ENCODE results near the gene AFF2. TPM values are rescaled to one million over a fixed set of nuclear protein-coding genes. Genes with fewer than 3 reads are reported as not detected.

AFF2 gene
- polyA plus RNA-seq, 1 of the 3 experiments (the other 2 are of a cell fraction): not detected

DNA sequence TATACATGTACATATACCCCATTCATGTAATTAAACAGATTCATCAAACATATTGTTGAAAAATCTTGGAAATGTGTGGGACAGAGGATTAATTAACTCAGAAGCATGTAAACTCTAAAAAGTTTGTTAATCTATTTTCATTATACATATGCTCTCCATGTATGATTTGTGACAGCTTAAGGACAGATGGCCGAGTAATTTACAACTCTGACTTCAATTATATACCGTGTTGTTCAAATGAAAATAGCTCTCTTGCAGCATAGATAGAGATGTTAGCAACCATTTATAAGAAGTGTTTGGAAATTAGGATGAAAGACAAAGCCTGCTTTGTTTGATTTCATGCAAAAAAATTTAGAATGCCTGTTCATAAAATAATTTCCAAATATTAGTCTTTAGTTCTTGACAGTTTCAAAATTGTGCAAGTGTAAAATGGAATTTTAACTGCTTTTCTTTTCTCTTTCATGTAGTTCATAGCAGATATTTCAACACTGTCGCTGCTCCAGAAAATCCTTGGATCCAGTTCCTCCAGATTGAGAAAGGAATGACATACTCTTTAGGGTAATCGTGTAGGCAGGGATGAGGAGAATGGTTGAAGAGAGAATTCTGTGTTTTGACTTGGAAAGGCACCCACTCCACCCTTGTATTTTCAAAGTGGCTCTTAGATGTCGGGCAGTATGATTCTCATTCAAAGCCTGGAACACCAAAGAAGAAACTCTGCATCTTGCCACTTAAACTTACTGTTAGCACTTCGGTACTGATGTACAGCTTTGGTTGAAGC lies 23.1 kb downstream of the AFF2 start:
- TF ChIP-seq GABPA (IDR thresholded peaks at IDR 0.05; ENCODE audit: low read depth) (no peak), FOXJ3 (CRISPR knock-in tag; IDR thresholded peaks at IDR 0.05) (no peak), RFX5 (IDR thresholded peaks at IDR 0.05; ENCODE audit: low read length) (no peak), CHD2 (IDR thresholded peaks at IDR 0.05; ENCODE audit: low read length, partially characterized antibody) (no peak), NFIC (IDR thresholded peaks at IDR 0.05; ENCODE audit: borderline replicate concordance) (no peak), EP300 (IDR thresholded peaks at IDR 0.05; ENCODE audit: borderline replicate concordance in 1 of 2, low read depth in 1 of 2, low read length in 1 of 2) (no peak), RAD21 (IDR thresholded peaks at IDR 0.05; ENCODE audit: low read length) (no peak), GATA2 (CRISPR knock-in tag; IDR thresholded peaks at IDR 0.05) (no peak), EZH2phosphoT487 (IDR thresholded peaks at IDR 0.05; ENCODE audit: borderline replicate concordance, low read depth) (no peak), RCOR1 (IDR thresholded peaks at IDR 0.05; ENCODE audit: low read length) (no peak), FOSL2 (IDR thresholded peaks at IDR 0.05; ENCODE audit: borderline replicate concordance, low read depth) (no peak), YY1 (IDR thresholded peaks at IDR 0.05; ENCODE audit: low read depth) (no peak)
- TF ChIP-seq, protein P1, sequence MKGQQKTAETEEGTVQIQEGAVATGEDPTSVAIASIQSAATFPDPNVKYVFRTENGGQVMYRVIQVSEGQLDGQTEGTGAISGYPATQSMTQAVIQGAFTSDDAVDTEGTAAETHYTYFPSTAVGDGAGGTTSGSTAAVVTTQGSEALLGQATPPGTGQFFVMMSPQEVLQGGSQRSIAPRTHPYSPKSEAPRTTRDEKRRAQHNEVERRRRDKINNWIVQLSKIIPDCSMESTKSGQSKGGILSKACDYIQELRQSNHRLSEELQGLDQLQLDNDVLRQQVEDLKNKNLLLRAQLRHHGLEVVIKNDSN (IDR thresholded peaks at IDR 0.05; ENCODE audit: borderline replicate concordance, low read depth): no peak
- TF ChIP-seq, protein P2, sequence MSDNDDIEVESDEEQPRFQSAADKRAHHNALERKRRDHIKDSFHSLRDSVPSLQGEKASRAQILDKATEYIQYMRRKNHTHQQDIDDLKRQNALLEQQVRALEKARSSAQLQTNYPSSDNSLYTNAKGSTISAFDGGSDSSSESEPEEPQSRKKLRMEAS (IDR thresholded peaks at IDR 0.05; ENCODE audit: low read depth): no peak
- H2AFZ ChIP-seq (ENCODE audit: low read depth): no peak overlapping the region
- H3K9me3 ChIP-seq: no peaks in the 10 kb centered on the region
- ChIA-PET CTCF (no interaction called here), POLR2A (no interaction called here)
- no peaks in the 10 kb centered on the region for H3K79me2 ChIP-seq (ENCODE audit: insufficient read depth)
- H3K27me3 ChIP-seq (ENCODE audit: insufficient read depth): no peaks in the 10 kb centered on the region
- H3K4me1 ChIP-seq (ENCODE audit: control insufficient read depth in 1 of 2, insufficient read depth in 2 of 2, low read depth in 1 of 2, low read length in 1 of 2): no peaks in the 10 kb centered on the region
- H3K27ac ChIP-seq (ENCODE audit: low read depth in 2 of 2, low read length in 1 of 2): no peak overlapping the region
- no peaks in the 10 kb centered on the region for H3K36me3 ChIP-seq (replicated peaks in 1 of 2; ENCODE audit: control insufficient read depth in 1 of 2, insufficient read depth in 2 of 2, low read length in 1 of 2)
- no peaks in the 10 kb centered on the region for H3K9me2 ChIP-seq
- under 1% methylated on average over 6 of the region's 6 CpGs for WGBS (ENCODE audit: low lambda C conversion rate)
- no peak overlapping the region for H3K4me3 ChIP-seq (ENCODE audit: low read depth in 2 of 2, low read length in 1 of 2)
- no peak overlapping the region for H3K4me2 ChIP-seq
- no peaks in the 10 kb centered on the region for H3F3A ChIP-seq (replicated peaks; ENCODE audit: insufficient read depth)
- no peak for DNase-seq
- H3K9ac ChIP-seq: no peak overlapping the region
- H4K20me1 ChIP-seq (ENCODE audit: insufficient read depth): no peaks in the 10 kb centered on the region

DNA sequence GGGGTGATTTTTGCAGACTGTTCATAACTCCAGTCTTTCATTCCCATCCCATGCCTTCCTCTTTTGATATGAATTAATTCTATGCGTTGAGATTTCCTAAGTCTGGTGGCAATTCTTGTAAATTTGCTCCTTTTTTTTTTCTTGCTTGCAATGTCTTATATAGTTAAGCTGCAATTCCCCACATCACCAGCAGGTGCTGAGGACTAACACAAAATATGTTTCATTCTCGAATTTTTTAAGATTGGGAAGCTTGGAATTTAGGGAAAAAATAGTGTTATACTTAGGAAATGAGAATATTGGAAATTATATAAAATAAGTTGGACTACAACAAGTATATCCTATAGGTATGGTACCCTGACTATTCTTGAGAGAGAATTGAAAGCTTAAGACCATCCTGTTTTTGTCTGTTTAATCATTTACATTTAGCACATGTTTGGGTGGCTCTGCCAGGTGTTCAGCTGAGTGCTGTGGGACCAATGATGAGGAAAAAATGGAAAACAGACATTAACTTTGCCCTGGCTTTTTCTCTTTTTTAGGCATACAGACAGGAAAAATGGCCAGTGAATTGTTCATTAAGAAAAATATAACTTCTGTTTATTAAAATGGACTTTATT lies 30.2 kb downstream of the AFF2 start:
- Histone ChIP-seq H2AFZ (ENCODE audit: low read depth) (no peak overlapping the region), H3K4me3 (ENCODE audit: low read depth in 2 of 2, low read length in 1 of 2) (peak overlapping the region in 1 of 2 experiments; percentile 29; a peak in 1 of 4 replicates), H3F3A (replicated peaks; ENCODE audit: insufficient read depth) (no peaks in the 10 kb centered on the region), H3K9ac (no peak overlapping the region), H3K9me3 (no peaks in the 10 kb centered on the region), H3K9me2 (no peaks in the 10 kb centered on the region), H3K27ac (ENCODE audit: low read depth in 2 of 2, low read length in 1 of 2) (no peak overlapping the region), H3K27me3 (ENCODE audit: insufficient read depth) (no peaks in the 10 kb centered on the region), H3K4me2 (no peak overlapping the region), H3K79me2 (ENCODE audit: insufficient read depth) (no peaks in the 10 kb centered on the region), H3K4me1 (ENCODE audit: control insufficient read depth in 1 of 2, insufficient read depth in 2 of 2, low read depth in 1 of 2, low read length in 1 of 2) (no peaks in the 10 kb centered on the region), H3K36me3 (replicated peaks in 1 of 2; ENCODE audit: control insufficient read depth in 1 of 2, insufficient read depth in 2 of 2, low read length in 1 of 2) (no peaks in the 10 kb centered on the region), H4K20me1 (ENCODE audit: insufficient read depth) (no peaks in the 10 kb centered on the region)
- DNase-seq: no peak
- TF ChIP-seq, protein P3, sequence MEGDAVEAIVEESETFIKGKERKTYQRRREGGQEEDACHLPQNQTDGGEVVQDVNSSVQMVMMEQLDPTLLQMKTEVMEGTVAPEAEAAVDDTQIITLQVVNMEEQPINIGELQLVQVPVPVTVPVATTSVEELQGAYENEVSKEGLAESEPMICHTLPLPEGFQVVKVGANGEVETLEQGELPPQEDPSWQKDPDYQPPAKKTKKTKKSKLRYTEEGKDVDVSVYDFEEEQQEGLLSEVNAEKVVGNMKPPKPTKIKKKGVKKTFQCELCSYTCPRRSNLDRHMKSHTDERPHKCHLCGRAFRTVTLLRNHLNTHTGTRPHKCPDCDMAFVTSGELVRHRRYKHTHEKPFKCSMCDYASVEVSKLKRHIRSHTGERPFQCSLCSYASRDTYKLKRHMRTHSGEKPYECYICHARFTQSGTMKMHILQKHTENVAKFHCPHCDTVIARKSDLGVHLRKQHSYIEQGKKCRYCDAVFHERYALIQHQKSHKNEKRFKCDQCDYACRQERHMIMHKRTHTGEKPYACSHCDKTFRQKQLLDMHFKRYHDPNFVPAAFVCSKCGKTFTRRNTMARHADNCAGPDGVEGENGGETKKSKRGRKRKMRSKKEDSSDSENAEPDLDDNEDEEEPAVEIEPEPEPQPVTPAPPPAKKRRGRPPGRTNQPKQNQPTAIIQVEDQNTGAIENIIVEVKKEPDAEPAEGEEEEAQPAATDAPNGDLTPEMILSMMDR (IDR thresholded peaks at IDR 0.05): peak; percentile 84
- TF ChIP-seq TCF12 (IDR thresholded peaks at IDR 0.05) (no peak), SMC3 (IDR thresholded peaks at IDR 0.05; ENCODE audit: low read depth, low read length) (peak; percentile 14; the same call in 1 of the 2 replicates)
- 0% methylated on average over 2 of the region's 2 CpGs for WGBS (ENCODE audit: low lambda C conversion rate)
- CTCF ChIA-PET: interaction anchor here (0.7 to 3.8 kb wide), 22 partner anchors 10 to 940 kb away, joined by 3 to 42 read pairs (median 4); partner anchors contain the start of gene AFF2
- POLR2A ChIA-PET: no interaction called here

All from SK-N-SH (cell line).